ENCODE data around the gene B9D2.

The B9D2 gene

DNA sequence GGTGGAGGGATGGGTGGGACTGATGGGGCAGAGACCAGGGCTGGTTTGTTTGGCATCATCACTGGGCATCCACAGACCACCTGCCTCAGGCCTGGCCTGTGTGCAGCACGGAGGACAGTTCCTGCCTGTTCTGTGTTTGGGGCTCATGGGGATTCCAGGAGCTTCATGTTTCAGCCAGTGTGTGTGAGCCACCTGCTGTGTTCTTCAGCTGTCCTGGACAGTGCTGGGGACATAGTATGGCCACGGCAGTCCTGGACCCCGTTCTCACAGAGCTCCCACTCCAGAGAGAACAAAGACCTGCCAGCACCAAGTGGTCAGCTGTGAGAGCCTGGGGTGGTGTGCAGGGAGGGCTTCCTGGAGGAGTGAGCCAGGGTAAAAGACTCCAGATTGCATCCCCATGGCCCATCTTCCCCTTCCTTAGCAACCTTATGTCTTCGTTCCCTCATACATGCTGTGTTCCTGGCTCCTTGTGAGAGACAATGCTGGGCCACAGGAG, 55.9 kb downstream of the B9D2 start:
- no peak for DNase-seq

DNA sequence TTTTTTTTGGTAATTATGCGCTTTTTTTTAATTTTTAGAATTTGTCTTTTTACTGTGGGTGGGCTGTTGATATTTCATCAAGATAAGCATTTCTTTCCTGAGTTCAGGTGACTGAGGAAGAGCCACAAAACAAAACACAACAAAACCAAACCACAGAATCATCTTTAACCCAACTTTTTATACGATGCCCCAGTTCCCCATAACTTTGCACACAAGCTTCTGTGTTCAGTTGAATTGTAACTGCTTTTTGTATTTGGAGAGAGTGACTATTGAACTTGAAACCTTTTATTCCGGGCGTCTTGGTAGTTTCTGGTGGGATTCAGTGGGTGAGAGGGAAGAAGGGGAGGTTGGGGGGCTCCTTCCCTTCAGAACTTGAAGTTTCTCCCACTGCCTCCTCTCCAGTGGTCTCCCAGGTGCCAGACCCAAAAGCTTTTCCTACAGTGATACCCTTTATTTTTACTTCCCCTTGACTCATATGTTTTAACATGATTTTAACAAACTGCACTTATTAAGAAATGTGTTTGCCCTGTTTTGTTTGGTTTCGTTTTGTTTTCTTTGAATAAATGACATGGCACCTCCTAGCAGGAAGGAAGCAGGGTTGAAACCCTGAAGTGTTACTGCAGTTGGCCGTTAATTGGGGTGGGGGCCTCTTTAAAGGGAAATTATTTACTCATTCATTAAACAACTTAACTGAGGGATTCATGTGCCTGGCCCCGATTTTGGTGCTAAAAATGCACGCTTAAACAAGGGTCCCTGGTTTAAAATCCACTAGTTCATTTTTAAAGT, 56.7 kb downstream of the B9D2 start:
- DNase-seq: no peak

DNA sequence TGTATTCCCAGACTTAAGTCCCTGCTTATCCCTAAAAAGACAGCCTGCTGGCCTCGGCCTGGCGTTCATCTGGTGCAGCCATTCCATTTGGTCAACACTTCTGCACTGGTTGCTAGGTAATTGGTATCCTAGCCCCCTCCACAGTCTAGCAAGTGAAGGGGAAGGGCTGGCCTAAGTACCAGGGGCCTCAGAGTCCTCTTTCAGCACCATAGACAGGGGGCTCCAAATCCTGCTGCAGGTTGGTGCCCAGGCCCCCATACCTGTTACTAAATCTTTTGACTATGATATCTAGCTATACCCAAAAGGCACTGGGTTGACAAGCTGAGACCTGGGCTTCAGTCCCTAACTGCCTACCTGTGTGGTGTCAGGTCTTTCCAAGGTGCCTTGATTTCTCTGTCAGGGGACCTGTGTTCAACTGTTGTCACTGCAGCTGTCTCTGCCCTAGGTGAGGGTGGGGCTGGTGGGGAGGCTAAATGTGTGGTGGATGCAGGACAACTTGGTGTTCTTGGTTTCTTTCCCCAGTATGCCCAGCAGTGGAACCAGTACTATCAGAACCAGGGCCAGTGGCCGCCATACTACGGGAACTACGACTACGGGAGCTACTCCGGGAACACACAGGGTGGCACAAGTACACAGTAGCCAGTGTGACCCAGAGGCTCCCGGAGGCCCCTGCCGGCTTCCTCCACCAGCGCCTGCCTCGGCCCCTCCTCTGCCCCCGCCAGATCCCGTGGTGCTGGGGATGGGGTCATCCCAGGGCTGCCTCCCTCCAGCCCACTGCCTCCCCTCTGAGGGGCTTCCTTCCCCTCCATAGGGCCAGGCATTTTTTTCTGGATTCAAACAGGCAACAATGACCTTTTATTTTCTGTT, 57.8 kb downstream of the B9D2 start:
- no peak for DNase-seq

DNA sequence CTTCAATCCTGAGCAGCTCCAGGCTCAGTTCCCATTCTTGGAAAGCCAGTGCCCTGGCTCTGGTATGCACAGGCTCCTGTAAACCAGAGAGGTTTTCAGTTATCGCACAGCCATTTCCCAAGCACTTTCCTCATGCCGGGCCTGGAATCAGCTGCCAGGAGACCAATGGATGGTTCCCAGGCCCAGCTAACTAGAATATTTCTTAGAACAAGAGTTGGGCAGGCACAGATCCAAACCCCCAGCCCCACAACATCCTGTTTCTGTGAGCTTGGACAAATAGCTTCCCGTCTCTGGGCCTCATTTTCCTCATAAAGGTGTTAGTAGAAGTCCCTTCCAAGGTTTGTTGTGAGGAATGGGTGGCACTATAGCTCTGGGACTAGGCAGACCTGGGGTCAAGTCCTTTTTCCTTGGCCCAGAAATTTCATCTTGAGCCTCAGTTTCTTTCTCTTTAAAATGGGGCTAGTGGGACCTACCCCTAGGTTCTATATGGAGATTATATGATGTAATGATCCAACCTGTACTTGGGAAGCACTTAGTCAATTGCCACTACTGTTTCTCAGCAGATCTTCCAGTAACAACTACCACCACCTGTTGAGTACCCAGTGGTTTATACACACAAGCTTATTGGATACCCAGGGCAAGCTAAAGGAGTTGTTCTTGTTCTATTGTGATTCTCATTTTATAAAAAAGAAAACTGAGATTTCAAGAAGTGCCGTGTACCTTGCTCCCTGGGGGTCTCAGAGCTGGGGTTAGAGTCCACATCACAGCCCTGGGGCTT, 59.1 kb downstream of the B9D2 start:
- no peak for DNase-seq

Data from activated T-cell treated with anti-CD3 and anti-CD28 coated beads for 4 hours (primary cell).